H4 (cell line): ENCODE results near the gene MYOCOS. TPM values are rescaled to one million over a fixed set of nuclear protein-coding genes. Genes with fewer than 3 reads are reported as not detected.
"Not testable (repeated sequence)": the region's sequence is repeated elsewhere in the genome, so short reads cannot be mapped to it uniquely, and the experiment has no call there.

Experiments used
- DNase-seq: peaks from one replicate; pipeline ENCODE4 v3.0.0-alpha.2; 2015; ENCODE audit warnings: low spot score
- total RNA-seq: library from RNA; depleted of rRNA; stranded (reverse); fragments of >200 nt; shearing (Covaris generic); gene quantifications from 2 replicates; pipeline ENCODE4 v1.2.3, GENCODE V29; 2014; rRNA removed

The MYOCOS gene, protein sequence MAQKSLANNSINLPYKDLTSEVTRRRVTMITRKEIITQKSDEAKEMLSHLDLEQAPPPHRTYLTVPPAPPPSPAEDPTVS
- not detected in 2 replicates for total RNA-seq

- no peak for DNase-seq
Observed at GRCh38 chr1:171622152-171622462, at the start of gene MYOCOS. Gene MYOCOS, plus strand, starts transcription at chr1:171622243. Its CDS starts 1,641 bp downstream, at chr1:171623884.

- no peak for DNase-seq
Observed at GRCh38 chr1:171576144-171576543, 45.9 kb upstream of the MYOCOS start.

- DNase-seq, result no peak
Observed at GRCh38 chr1:171581226-171581625, 40.8 kb upstream of the MYOCOS start.

DNA sequence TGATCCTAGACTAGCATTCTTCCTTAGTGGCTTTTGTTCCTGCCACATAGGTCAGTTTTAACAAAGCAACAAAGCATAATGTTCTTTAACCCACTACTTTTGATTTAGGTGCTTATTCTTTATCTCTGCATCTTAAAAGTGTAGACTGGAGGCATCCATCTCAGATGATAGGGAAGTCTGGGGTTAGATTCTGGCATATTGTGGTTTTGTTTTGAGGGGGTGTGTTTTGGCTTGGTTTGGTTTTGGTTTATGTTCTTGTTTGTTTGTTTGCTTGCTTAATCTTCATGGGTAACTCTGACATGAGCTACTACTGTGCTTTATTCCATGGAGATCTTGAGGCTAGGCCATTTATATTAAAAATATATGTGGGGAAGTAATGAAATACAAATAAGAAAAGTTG, 40.3 kb upstream of the MYOCOS start:
- no peak for DNase-seq

GRCh38 chr1:171582589-171582988, 39.5 kb upstream of the MYOCOS start:
- no peak for DNase-seq

DNA sequence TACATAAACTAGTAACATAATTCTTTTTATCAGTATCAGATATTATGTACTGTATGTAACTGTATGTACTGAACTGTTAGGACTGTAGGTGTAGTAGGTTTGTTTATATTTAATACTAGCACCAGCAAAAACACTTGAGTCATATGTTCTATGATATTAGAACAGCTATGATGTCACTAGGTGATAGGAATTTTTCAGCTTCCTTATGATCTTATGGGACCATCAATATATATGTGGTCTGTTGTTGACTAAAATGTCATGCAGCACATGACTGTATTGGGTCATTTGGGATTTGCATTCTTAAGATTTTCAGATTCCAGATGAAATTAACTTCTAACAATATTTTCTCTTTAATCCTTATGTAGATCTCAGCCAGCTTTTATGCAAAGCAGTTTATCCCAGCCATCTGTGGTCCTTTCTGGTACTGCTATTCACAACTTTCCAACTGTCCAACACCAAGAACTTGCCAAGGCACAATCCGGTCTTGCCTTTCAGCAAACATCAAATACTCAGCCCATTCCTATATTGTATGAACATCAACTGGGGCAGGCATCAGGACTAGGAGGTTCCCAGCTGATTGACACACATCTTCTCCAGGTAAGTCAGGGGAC, 38.3 kb upstream of the MYOCOS start:
- DNase-seq, result no peak

GRCh38 chr1:171585715-171586114, 36.3 kb upstream of the MYOCOS start:
- no peak for DNase-seq

DNA sequence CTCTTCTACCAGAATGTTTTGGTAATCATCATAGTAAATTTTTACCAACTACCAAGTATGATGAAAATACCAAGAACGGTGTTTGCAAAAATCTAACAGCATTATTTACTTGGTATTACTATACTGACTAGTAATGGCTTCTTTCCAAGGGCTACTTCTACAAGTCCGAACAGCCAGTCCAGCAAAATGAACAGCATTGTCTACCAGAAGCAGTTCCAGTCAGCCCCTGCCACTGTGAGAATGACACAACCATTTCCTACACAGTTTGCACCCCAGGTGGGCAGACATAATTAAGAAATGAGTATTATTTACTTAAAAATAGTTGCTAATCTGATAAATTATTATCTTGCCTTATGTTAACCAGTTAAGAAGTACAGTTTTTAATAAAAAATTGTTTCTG, 33.8 kb upstream of the MYOCOS start:
- DNase-seq, result no peak

DNA sequence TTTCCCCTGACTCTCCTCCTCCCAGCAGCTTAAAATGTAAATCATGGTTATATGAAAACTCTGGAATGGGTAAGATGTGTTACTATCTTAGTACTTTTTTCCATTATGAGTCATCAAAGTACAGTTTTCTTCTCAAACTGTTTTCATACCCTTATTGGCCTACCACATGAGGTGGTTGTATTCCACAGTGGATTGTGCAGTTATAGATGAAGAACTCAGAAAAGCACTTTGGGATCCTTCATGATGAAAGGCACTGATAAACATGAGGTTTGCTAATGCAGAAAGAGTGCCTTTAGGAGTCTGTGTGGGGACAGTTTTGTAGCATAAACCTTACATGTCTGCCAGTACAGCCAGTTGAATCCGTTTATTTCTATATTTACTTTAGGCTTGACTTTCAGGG, 32.0 kb upstream of the MYOCOS start:
- DNase-seq, result no peak

GRCh38 chr1:171595324-171595723, 26.7 kb upstream of the MYOCOS start:
- DNase-seq, result no peak

DNA sequence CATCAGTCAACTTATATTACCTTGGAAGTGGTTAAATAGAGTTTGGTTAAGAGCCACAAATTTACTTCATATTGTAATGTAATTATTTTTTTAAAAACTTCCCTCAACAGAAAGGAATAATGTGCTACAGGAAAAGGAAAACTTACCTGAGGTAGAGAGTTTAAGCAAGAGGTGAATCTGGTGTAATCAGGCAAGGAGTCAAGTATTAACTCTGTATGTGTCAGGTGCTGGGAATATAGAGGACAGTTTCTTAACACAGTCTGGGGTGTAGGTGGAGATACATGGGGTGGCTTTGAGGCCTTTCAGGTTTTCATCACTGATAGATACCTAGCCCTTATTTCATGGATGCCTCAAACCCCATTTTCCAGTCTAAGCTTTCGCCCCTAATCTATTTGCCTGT, 25.9 kb upstream of the MYOCOS start:
- DNase-seq, result no peak

- no peak for DNase-seq
Observed at GRCh38 chr1:171596705-171597104, 25.3 kb upstream of the MYOCOS start.

- DNase-seq, result no peak
Observed at GRCh38 chr1:171597203-171597602, 24.8 kb upstream of the MYOCOS start.

DNA sequence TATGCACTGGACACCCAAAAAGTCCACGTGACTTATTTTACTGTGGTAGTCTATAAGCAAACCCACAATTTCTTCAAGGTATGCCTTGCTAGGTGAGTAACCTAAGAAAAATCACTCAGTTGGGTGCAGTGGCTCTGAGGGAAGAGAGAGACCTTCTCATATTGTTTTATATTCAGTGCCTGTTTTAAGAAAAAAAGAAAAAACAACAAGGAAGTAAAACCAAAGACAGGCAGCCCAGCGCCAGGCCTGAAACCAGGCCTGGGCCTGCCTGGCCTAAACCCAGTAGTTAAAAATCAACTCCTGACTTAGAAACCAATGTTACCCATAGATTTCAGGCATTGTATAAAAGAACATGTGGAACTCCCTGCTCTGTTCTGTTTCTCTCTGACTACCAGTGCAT, 21.7 kb upstream of the MYOCOS start:
- DNase-seq, result not testable (repeated sequence)

DNA sequence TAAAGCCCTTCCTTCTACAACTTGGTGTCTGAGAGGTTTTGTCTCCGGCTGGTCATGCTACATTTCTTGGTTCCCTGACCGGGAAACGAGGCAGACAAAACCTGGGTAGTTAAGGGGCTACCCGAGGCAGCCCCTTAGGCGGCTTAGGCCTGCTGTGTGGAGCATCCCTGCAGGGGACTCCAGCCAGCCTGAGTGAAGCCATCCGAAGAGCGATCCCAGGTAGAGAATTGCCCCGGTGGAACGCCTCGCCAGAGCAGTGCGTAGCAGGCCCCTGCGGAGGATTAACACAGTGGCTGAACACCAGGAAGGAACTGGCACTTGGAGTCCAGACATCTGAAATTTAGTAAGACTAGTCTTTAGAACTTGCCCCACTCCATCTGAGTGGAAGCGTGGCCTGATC, 21.2 kb upstream of the MYOCOS start:
- DNase-seq, result no peak

DNA sequence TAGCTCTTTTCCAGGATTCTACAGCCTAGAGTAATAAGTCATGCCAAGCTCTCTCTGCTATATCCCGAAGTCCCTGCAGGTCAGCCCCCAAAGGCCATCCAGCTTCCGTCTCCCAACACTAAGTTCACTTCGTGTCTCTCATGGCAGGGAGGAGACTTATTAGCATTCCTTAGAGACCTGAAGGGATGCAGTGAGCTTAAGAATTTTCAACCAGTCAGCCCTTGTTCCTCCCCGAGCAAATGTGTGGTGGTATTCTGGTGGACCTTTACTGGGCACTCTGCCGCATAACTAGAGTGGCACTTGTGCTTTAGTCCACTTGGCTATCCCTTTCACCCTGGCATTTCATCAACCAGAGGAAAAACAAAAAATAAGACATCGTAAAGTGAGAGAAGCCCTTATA, 19.0 kb upstream of the MYOCOS start:
- DNase-seq, result not testable (repeated sequence)

GRCh38 chr1:171606402-171606941, 15.6 kb upstream of the MYOCOS start:
- no peak for DNase-seq

DNA sequence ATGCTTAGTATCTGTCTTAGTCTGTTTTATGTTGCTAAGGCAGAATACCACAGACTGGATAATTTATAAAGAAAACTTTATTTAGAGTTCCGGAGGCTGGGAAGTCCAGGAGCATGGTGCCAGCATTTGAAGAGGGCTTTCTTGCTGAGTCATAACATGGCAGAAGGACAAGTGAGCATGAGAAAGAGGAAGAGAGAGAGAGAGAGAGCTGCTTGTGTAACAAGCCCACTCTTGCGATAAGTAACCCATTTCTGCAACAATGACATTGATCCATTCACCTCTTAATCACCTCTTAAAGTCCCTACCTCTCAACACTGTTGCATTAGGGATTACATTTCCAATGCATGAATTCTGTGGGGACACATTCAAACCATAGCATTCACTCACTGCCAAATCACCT, 11.7 kb upstream of the MYOCOS start:
- no peak for DNase-seq

DNA sequence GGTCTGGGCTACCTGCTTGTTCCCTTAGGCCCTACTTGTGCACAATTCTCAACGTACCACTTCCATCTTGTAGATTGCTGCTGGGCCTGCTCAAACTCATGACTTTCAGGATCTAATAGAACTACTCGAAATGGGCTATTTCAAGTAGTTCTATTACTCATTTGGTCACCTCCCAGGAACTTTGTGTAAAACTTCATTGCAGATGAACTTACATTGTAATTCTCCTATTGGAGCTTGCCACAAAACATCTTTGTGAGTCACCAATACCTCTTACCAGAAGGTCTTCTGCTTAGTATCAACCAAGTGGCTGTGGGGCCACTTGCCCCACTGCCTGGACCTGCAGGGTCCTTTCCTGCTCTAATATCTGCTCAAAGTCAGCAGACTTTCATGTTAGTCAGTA, 10.7 kb upstream of the MYOCOS start:
- DNase-seq, result no peak

GRCh38 chr1:171613282-171613681, 8.8 kb upstream of the MYOCOS start:
- DNase-seq, result no peak

- DNase-seq, result not testable (repeated sequence)
Observed at GRCh38 chr1:171615122-171615906, 6.7 kb upstream of the MYOCOS start.

DNA sequence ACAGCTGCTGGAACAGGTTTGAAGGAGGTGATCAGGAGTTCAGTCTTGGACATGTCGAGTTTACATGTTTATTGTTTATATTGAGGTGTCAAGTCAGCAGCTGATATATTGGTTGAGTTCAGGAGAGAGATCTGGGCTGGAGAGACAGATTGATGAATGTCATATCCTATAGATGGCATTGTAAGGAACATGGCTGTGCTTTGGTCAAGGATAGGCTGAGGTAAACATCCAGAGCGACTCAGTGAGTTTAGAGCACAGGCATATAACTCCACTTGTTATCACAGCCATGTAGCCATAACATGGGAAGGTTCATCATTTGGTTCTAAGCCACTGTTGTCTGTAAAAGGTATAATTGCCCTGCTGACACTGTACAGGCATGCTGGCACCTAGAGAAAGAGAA, 5.5 kb upstream of the MYOCOS start:
- DNase-seq, result no peak

GRCh38 chr1:171623651-171624331, 1.7 kb downstream of the MYOCOS start:
- no peak for DNase-seq
